PC-3 (cell line): ENCODE data around the gene ADRM1.

ENCODE experiments used
- CTCF ChIP-seq: fragments of 300-600 bp; sonication (generic); conservative IDR thresholded peaks from 2 replicates; pipeline ENCODE4 v1.5.1; 2017; ENCODE audit warnings: antibody characterized with exemption, low read depth, mild to moderate bottlenecking, low read length
- EZH2 ChIP-seq: fragments of 300-600 bp; sonication (generic); IDR thresholded peaks from one replicate; pipeline ENCODE4 v1.6.1; 2017; ENCODE audit warnings: antibody characterized with exemption, mild to moderate bottlenecking, low read length; ENCODE audit not compliant: unreplicated experiment
- EZH2phosphoT487 ChIP-seq: fragments of 300-600 bp; sonication (generic); IDR thresholded peaks from 2 replicates; pipeline ENCODE4 v1.6.1; 2018; ENCODE audit warnings: mild to moderate bottlenecking, antibody characterized with exemption, low read length, borderline replicate concordance

GRCh38 chr20:62330576-62331317, 27.9 kb downstream of the ADRM1 start:
- TF ChIP-seq CTCF: no peak
- no peak for TF ChIP-seq EZH2phosphoT487
- TF ChIP-seq EZH2: no peak
